Cardiac fibroblast (primary cell): ENCODE data around the gene PTTG1IP2.

Experiments used
- DNase-seq, 2 donors: peaks; one replicate each; pipeline versions ENCODE4 v3.0.0 to v3.0.0-alpha.2; 2010; ENCODE audit warnings: low read depth in 2 of 2
- H3K4me3 ChIP-seq, 2 donors: replicated peaks in 1 of 2; 1 replicate in 1 of 2; 2 replicates in 1 of 2; pipeline ENCODE4 v1.5.1; 2011; ENCODE audit warnings: low read depth in 2 of 2, low read length in 2 of 2, mild to moderate bottlenecking in 2 of 2, moderate library complexity in 1 of 2
- TF ChIP-seq, protein P1 (sequence below): IDR thresholded peaks from one replicate; pipeline ENCODE4 v1.5.1; 2011; ENCODE audit warnings: low read depth, mild to moderate bottlenecking, low read length, inconsistent platforms

PTTG1IP2 gene

DNA sequence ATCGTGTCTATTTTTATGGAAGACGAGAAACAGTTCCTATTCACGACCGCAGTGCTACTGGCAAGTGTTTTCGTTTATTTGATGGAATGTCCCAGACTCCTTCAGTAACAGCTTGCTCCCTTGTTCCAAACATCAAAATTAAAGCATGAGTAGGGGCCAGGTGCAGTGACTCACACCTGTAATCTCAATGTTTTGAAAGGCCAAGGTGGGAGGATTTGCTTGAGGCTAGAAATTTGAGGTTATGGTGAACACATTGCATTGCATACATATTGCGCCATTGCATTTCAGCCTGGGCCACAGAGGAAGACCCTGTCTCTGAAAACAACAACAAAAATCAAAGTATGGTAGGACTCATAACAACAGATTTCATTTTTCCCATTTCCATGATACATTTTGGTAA is 22.8 kb downstream of the PTTG1IP2 start:
- no peak for DNase-seq
- H3K4me3 ChIP-seq = no peak overlapping the region
- TF ChIP-seq, protein P1, sequence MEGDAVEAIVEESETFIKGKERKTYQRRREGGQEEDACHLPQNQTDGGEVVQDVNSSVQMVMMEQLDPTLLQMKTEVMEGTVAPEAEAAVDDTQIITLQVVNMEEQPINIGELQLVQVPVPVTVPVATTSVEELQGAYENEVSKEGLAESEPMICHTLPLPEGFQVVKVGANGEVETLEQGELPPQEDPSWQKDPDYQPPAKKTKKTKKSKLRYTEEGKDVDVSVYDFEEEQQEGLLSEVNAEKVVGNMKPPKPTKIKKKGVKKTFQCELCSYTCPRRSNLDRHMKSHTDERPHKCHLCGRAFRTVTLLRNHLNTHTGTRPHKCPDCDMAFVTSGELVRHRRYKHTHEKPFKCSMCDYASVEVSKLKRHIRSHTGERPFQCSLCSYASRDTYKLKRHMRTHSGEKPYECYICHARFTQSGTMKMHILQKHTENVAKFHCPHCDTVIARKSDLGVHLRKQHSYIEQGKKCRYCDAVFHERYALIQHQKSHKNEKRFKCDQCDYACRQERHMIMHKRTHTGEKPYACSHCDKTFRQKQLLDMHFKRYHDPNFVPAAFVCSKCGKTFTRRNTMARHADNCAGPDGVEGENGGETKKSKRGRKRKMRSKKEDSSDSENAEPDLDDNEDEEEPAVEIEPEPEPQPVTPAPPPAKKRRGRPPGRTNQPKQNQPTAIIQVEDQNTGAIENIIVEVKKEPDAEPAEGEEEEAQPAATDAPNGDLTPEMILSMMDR = no peak

DNA sequence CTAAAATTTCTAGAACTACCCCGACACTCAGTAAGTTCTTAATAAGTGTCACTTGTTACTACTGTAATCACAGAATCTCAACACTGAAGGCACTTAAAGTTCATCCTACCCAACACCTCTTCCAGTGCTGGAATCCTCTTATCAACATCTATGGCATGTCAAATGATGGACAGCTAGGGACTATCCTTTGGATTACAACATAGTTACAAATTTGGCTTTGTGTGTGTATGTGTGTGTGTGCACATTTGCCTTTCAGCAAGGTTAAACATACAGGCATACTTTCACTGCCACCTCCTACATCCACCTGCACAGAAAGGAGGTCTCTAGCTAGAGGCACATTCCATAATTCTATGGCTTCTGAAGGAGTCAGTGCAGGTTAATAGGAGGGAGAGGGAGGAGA is 25.8 kb downstream of the PTTG1IP2 start:
- no peak for DNase-seq
- no peak overlapping the region for H3K4me3 ChIP-seq
- TF ChIP-seq, protein P1 = no peak

DNA sequence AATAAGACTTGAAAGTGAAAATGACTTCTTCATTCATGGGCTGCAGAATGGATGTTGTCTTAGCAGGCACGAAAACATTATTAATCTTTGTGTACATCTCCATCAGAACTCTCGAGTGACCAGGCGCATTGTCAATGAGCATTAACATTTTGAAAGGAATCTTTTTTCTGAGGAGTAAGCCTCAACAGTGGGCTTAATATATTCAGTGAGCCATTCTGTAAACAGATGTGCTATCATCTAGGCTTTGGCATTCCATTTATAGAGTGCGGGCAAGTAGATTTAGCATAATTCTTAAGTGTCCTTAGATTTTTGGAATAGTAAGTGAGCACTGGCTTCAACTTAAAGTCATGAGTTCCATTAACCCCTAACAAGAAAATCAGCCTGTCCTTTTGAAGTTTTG is 33.1 kb downstream of the PTTG1IP2 start:
- TF ChIP-seq, protein P1 = no peak
- H3K4me3 ChIP-seq = no peak overlapping the region
- DNase-seq = no peak

DNA sequence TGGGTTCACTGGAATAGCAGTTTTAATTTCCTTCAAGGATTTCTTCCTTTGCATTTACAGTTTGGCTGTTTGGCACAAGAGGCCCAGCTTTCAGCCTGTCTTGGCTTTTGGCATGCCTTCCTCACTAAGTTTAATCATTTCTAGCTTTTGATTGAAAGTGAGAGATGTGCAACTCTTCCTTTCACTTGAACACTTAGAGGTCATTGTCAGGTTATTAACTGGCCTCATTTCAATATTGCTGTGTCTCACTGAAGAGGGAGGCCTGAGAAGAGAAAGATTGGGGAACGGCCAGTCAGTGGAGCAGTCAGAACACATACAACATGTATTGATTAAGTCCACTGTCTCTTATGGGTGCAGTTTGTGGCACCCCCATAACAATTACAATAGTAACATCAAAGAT is 33.9 kb downstream of the PTTG1IP2 start:
- no peak overlapping the region for H3K4me3 ChIP-seq
- DNase-seq = no peak
- TF ChIP-seq, protein P1 = no peak

DNA sequence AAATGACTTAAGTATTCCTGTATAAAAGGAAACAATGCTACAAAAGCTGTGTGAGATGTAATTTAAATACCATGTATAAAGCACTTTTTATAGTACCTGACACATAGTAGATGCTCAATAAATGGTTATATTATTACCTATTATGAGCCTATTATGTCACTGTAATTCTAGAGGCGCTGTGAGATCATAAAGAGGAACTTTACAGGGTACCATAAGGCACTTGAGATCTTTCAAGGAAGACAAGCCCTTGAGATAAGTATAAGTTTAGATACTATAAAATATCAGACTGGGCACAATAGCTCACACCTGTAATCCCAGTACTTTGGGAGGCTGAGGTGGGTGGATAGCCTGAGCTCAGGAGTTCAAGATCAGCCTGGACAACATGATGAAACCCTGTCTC is 38.3 kb downstream of the PTTG1IP2 start:
- H3K4me3 ChIP-seq = no peak overlapping the region
- TF ChIP-seq, protein P1 = no peak
- no peak for DNase-seq

DNA sequence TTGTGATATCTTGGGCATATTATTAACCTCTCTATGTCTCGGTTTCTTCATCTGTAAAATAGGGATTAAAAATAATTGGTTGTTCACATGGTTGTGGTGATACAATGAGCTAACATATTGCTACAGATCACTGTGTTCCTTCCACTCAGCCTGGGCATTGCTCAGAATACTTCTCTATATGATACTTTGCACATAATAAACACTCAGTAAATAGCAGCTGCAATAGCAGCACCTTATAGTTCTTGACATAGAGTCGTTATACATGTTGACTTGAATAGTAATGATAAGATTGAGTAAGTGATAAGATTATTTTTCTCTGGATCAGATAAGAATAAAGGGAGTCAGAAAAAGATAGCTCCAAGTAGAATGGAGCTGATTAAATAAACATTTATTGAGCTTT is 42.3 kb downstream of the PTTG1IP2 start:
- TF ChIP-seq, protein P1 = no peak
- H3K4me3 ChIP-seq = no peak overlapping the region
- no peak for DNase-seq

DNA sequence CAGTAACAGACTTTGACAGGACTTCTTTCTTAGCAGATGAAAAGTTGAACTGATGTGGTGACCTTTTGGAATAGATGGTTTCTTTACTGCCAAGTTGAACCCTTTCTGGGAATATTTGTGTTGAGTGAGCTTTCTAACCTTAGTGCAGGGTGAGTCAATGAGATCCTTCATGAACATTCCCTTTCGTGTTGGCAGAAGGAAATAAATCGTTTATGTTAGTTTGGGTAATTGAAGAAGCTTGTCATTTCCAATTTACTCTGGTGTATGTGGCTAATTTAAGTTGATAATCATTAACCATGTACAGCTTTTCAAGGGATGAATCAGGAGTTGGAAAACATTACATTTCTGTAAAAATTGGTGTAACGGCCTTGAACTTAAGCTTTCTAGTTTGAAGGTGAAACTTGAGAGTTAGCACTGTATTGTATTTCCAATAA is 43.4 kb downstream of the PTTG1IP2 start:
- DNase-seq = no peak
- no peak overlapping the region for H3K4me3 ChIP-seq
- TF ChIP-seq, protein P1 = no peak
